SK-N-SH (cell line): Measurements from ENCODE around the gene STS.

Experiments used
- CHD2 ChIP-seq: fragments of 150-350 bp; IDR thresholded peaks from 2 replicates; pipeline ENCODE4 v1.6.1; 2018; ENCODE audit warnings: low read length; ENCODE audit not compliant: partially characterized antibody
- TF ChIP-seq, protein P1 (sequence below): fragments of 200-600 bp; sonication (generic); IDR thresholded peaks from 2 replicates; pipeline ENCODE4 v1.6.1; 2017; ENCODE audit warnings: antibody characterized with exemption, mild to moderate bottlenecking, moderate library complexity

DNA sequence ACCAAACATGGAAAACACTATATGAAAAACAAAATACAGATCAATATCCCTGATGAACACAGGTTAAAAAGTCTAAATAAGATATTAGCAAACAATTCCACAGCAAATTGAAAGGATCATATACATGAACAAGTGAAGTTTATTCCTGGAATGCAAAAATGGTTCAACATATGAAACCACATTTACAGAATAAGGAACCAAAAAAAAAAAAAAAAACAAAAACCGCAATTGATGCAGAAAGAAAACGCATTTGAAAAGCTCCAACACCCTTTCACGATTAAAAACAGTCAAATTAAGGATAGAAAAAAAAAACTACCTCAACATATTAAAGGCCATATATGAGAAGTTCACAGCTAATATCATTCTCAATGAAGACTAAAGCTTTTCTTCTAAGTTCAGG lies 45.4 kb upstream of the STS start:
- TF ChIP-seq, protein P1, sequence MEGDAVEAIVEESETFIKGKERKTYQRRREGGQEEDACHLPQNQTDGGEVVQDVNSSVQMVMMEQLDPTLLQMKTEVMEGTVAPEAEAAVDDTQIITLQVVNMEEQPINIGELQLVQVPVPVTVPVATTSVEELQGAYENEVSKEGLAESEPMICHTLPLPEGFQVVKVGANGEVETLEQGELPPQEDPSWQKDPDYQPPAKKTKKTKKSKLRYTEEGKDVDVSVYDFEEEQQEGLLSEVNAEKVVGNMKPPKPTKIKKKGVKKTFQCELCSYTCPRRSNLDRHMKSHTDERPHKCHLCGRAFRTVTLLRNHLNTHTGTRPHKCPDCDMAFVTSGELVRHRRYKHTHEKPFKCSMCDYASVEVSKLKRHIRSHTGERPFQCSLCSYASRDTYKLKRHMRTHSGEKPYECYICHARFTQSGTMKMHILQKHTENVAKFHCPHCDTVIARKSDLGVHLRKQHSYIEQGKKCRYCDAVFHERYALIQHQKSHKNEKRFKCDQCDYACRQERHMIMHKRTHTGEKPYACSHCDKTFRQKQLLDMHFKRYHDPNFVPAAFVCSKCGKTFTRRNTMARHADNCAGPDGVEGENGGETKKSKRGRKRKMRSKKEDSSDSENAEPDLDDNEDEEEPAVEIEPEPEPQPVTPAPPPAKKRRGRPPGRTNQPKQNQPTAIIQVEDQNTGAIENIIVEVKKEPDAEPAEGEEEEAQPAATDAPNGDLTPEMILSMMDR: no peak
- no peak for TF ChIP-seq CHD2
